NCI-H748 treated with DMSO at 0.1 percent for 48 hours (cell line): Measurements from ENCODE around the gene PLXNC1.

Experiments used
- DNase-seq: peaks from one replicate; lab custom pipeline; 2025; lab: John Stamatoyannopoulos, UW

PLXNC1 gene

GRCh38 chr12:94204499-94205247 lies 56.3 kb downstream of the PLXNC1 start:
- DNase-seq: no peak

GRCh38 chr12:94205822-94206221 lies 57.4 kb downstream of the PLXNC1 start:
- DNase-seq: no peak

DNA sequence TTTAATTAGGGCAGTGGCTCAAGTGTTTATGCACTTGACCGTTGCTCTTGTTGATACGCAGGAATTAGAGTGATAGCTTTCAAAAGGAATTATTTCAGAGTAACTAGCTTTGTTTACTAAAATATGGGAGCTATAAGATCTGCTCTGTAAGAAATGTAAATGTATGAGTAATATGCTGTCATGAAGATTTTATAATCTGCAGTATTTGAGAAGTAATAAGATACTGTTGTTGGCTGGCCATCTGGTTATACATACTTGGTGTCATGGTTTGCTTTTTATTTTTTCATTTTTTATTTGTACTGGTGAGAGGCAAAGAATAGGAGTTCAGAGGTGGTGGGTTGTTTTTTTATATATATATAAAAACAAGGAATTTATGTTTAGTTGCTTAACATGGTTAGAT lies 58.5 kb downstream of the PLXNC1 start:
- no peak for DNase-seq

- DNase-seq: no peak
Measured at GRCh38 chr12:94207467-94207848, 59.1 kb downstream of the PLXNC1 start.

- no peak for DNase-seq
Measured at GRCh38 chr12:94207849-94208621, 59.7 kb downstream of the PLXNC1 start.

DNA sequence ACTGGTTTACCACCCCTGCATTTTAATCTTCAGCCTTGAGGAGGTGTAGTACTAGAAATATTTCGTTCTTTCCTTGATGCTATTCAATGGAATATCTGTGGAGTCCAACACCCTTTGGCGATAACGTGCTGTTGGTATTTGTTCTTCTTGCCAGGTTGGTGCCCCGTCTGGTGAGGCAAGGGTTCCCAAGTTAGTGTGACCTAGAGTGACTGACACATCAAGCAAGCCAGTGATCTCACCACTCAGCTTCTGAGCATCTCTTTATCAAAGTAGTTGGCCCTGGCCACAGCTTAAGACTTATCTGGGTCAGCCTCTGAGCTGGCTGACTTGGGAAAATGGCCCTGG lies 60.2 kb downstream of the PLXNC1 start:
- DNase-seq: no peak

DNA sequence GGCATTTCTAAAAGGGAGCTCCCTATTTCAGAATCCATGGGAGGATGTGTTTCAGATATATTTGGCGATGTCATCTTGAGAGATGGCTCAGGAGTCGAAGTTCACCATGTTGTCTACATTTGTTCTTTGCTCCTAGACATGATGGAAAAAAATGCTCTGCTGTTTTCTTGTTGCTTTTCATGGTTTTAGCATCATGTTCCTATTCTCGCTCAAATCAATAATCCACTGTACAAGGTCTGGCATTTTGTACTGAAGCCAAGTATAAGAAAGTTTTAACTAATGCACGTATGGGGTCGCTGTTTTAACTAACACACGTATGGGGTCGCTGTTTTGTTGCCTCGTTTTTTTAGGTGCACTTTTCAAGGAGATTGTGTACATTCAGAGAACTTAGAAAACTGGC lies 60.9 kb downstream of the PLXNC1 start:
- DNase-seq: no peak

- DNase-seq: no peak
Measured at GRCh38 chr12:94211021-94211420, 62.6 kb downstream of the PLXNC1 start.

GRCh38 chr12:94218233-94218632 lies 69.9 kb downstream of the PLXNC1 start:
- no peak for DNase-seq

- no peak for DNase-seq
Measured at GRCh38 chr12:94219622-94220302, 71.4 kb downstream of the PLXNC1 start.

GRCh38 chr12:94220804-94221203 lies 72.4 kb downstream of the PLXNC1 start:
- no peak for DNase-seq

DNA sequence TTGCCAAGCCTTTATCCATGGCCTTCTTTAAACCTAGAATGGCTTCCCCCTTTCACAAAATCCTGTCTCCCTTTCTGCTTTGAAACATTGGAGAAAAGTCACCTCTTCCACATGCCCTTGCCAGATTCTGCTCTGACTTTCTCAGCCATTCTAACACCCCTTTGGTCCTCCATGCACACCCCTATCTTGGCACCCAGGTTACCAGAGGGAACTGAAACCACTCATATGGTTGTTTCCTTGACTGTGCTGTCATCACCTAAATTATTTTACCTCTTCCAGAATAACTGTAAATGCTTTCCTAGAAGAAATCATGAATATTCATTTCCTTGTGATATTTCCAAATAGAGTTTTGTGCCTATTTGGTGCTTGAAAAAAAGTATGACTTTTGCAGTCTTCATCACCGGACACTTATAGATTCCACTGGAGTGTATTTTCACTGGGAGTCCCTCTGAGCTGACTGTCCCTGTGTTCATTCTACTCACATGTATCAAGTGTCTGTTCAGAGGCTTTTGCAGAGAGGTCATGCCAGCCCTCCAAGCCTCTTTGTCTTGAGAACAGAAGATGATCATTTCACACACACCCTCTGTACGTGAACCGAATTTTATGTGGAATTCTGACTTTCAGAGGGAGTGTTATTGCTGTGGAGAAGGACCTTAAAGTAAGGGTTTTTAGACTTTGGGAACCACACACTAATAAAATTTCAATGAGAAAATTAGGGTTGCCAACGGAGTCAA lies 74.1 kb downstream of the PLXNC1 start:
- DNase-seq: no peak

- no peak for DNase-seq
Measured at GRCh38 chr12:94223842-94224241, 75.5 kb downstream of the PLXNC1 start.

- no peak for DNase-seq
Measured at GRCh38 chr12:94225506-94225905, 77.1 kb downstream of the PLXNC1 start.

- no peak for DNase-seq
Measured at GRCh38 chr12:94225947-94226630, 77.7 kb downstream of the PLXNC1 start.

DNA sequence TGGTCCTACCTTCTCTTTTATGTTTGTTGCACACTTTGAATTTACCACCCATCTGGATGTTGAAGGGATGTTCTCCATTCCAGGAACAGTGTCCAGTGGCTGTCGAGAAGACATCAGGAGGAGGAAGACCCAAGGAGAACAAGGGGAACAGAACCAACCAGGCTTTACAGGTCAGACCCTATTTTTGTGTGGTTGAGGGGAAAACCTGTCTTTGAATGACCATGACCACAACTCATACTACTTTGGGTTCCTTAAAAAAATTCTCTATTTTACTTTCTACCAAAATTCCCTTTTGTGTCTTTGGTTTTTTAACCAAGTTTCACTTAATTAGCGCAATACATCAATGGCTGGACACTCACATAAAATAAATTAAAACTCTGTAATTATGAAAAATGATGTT lies 78.7 kb downstream of the PLXNC1 start:
- no peak for DNase-seq

GRCh38 chr12:94228488-94228907 lies 80.1 kb downstream of the PLXNC1 start:
- no peak for DNase-seq

DNA sequence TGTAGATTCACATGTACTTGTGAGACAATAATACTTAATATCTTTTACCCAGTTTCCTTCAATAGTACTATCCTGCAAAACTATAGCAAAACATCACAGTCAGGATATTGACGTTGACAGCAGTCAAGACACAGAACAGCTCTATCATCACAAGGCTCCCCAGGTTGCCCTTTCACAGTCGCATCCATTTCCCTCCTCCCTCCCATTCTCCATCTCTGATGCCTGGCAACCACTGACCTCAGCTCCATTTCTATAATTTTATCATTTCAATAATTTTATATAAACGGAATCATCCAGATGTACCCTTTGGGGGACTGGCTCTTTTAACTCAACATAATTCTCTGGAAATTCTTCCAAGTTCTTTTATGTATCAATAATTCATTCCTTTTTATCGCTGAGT lies 81.5 kb downstream of the PLXNC1 start:
- DNase-seq: no peak

DNA sequence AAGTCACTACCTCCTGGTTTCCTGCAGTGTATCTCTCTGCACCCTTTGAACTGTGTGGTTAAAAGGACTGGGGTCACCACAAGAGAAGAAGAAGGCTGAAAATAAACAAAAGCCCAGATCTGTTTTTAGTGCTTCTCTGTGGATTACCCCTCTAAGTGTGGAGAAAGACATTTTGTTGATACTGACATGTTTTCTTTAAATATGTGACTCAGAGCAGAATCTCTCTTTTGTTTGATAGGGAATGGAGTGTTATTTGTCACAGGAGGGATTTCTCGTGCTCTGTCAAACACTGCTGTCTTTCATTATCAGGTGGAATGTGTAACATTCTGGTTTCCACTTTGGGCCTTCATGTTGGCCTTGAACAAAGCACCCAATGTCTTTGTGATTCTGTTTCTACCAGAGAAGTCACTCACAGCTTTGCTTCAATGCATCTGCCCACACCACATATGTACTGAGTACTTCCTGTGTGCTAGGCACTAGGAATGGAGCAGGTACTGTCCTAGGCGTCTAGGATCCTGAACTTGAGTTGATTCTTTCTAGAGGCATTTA lies 82.1 kb downstream of the PLXNC1 start:
- no peak for DNase-seq

DNA sequence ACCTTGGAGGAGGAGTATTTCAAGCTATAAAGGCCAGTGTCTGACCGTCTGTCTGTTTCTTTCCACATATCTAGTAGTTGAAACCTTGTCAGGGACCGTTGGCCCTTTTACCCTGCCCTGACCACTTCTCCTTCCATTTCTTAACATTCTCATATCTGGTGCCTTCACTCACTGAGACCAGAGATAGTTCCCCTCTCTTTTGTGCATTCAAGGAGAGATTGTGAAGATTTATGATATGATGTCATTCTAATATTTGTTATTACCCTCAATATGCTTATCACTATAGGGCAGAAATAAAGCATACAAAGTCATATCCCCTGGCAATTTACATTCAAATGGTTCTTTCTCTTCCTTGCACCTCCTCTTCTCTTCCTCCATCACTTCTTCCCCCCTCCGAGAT lies 83.3 kb downstream of the PLXNC1 start:
- no peak for DNase-seq

- DNase-seq: no peak
Measured at GRCh38 chr12:94235848-94236247, 87.5 kb downstream of the PLXNC1 start.
